Measurements from ENCODE around the gene SKAP1. TPM values are rescaled to one million over a fixed set of nuclear protein-coding genes. Genes with fewer than 3 reads are reported as not detected.
"Not testable (repeated sequence)": the region's sequence is repeated elsewhere in the genome, so short reads cannot be mapped to it uniquely, and the experiment has no call there.

The SKAP1 gene
- total and polyA plus RNA-seq, 8 donors: 2.4 to 4.4 (median 3.2) TPM; not detected in 2

DNA sequence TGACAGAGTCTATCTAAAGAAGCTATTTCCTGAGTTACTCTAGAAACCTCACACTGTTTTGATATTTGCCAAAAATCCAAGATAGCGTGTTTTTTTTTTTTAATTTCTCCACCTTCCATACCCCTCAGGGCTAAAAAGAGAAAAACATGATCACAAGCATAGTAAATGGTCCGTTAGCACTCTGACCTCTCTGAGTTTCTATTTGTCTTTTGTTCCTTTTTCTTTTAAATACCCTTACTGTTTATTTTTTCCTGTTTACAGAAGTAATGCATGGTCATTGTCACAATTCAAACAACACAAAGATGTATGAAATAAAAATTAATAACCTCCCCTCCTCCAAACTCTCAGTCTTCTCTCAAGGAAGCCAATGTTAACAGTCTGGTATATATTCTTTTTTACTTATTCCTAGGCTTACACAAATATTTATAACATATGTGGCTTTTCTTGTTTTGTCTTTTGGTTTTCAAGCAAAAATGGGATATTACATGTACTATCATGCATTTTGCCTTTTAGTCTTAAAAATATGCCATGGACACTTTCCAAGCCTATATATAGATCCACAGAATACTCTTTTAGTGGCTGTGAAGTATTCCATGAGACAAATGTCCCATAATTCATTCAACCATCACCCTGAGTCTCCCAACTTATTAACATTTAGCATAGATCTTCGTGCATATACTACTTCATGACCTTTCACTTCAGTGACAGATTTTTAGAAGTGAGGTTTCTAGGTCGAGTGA lies 3.1 kb downstream of the SKAP1 start:
- H3K36me3 ChIP-seq: no peaks in the 10 kb centered on the region
- intact Hi-C loops (cut with DNase I; ENCODE audit: low total_unique reads): no loop called here
- H3K27me3 ChIP-seq: peaks cover 0 to 44% (median 28%) of the 10 kb centered on the region in 3 donors
- no peak overlapping the region for H3K4me3 ChIP-seq
- no peaks in the 10 kb centered on the region for H3K9me3 ChIP-seq
- no peak for TF ChIP-seq POLR2A (IDR thresholded peaks at IDR 0.05)
- TF ChIP-seq, protein P1, sequence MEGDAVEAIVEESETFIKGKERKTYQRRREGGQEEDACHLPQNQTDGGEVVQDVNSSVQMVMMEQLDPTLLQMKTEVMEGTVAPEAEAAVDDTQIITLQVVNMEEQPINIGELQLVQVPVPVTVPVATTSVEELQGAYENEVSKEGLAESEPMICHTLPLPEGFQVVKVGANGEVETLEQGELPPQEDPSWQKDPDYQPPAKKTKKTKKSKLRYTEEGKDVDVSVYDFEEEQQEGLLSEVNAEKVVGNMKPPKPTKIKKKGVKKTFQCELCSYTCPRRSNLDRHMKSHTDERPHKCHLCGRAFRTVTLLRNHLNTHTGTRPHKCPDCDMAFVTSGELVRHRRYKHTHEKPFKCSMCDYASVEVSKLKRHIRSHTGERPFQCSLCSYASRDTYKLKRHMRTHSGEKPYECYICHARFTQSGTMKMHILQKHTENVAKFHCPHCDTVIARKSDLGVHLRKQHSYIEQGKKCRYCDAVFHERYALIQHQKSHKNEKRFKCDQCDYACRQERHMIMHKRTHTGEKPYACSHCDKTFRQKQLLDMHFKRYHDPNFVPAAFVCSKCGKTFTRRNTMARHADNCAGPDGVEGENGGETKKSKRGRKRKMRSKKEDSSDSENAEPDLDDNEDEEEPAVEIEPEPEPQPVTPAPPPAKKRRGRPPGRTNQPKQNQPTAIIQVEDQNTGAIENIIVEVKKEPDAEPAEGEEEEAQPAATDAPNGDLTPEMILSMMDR (IDR thresholded peaks at IDR 0.05): no peak
- no peak for TF ChIP-seq EP300 (IDR thresholded peaks at IDR 0.05)
- TF ChIP-seq POLR2AphosphoS5 (IDR thresholded peaks at IDR 0.05): no peak
- 70 to 75% (median 73%) methylated on average over 4 of the region's 4 CpGs for WGBS, 5 donors
- H3K27ac ChIP-seq: no peak overlapping the region
- no peak for DNase-seq
- peaks cover 6 to 18% (median 8%) of the 10 kb centered on the region in 4 donors for H3K4me1 ChIP-seq

DNA sequence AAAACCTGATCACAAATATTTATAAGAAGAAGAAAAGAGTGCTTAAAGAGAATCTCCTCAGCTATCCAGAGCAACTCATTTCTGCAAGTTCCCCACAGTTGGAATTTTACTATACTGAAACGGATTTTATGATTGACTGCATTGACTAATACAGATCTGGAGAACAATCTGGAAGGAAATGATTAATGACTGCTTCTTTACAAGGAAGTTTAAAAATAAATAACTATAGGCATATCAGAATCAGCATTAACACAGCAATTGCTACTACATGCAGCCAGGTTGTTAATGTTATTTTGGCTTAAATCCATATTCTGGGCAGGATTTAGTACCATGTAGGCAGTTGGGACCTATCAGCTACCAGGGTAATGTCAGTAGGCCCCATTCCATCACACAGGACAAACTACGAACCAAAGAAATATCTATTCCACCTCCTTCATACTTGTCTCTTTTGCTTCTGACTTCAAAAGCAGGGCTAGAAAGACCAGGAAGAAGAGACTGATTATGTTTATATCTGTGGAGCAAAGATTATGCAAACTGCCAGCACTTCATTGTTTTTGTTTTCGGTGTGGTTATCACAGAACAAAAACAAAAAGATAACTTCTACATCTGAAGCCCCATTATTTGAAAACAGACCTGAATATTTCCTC lies 3.9 kb downstream of the SKAP1 start:
- Histone ChIP-seq H3K4me1 (peaks cover 6 to 18% (median 8%) of the 10 kb centered on the region in 4 donors), H3K27ac (no peak overlapping the region), H3K27me3 (peaks cover 0 to 40% (median 21%) of the 10 kb centered on the region in 3 donors), H3K9me3 (no peaks in the 10 kb centered on the region), H3K36me3 (no peaks in the 10 kb centered on the region), H3K4me3 (no peak overlapping the region)
- WGBS, 5 donors: 44 to 59% (median 51%) methylated on average over 3 of the region's 3 CpGs
- DNase-seq: no peak
- intact Hi-C loops (cut with DNase I; ENCODE audit: low total_unique reads): no loop called here
- TF ChIP-seq POLR2A (IDR thresholded peaks at IDR 0.05): no peak
- TF ChIP-seq EP300 (IDR thresholded peaks at IDR 0.05): no peak
- TF ChIP-seq, protein P1 (IDR thresholded peaks at IDR 0.05): no peak
- no peak for TF ChIP-seq POLR2AphosphoS5 (IDR thresholded peaks at IDR 0.05)

DNA sequence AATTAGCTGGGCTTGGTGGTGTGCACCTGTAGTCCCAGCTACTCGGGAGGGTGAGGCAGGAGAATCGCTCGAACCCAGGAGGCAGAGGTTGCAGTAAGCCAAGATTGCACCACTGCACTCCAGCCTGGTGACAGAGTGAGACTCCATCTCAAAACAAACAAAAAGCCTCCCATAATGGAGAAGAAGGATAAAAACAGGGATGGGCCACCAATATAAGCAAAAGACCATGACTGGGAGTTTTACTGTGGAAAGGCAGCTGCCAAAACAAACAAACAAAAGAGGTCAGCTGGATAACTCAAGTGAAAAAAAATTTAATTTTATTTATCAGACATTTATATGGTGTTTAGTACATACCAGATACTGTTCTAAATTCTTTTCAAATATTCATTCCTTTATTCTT lies 8.0 kb downstream of the SKAP1 start:
- 86 to 95% (median 92%) methylated on average over 3 of the region's 3 CpGs for WGBS, 5 donors
- H3K36me3 ChIP-seq; DNase-seq; H3K4me1 ChIP-seq; intact Hi-C loops (cut with DNase I; ENCODE audit: low total_unique reads); H3K9me3 ChIP-seq; H3K4me3 ChIP-seq; H3K27ac ChIP-seq: not testable (repeated sequence)
- peaks cover 0 to 15% (median 0%) of the 10 kb centered on the region in 3 donors for H3K27me3 ChIP-seq

DNA sequence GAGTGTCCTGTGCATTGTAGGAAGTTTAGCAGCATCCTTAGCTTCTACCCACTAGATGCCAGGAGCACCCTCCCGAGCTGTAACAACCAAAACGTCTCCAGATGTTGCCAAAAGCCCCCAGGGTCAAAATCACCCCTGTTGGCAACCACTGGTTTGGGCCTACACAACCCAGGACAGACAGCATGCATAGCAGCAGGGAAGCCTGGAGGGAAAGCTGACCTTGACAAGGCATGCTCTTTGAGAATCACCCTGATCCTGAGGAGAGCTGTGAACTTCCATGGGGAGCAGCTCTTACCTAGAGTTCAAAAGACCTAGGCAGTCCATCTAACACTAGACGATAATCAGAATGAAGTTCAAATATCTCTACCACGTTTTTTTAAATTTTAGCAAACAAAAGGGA lies 9.2 kb downstream of the SKAP1 start:
- Histone ChIP-seq H3K27ac (no peak overlapping the region), H3K36me3 (no peaks in the 10 kb centered on the region), H3K9me3 (no peaks in the 10 kb centered on the region), H3K4me3 (no peak overlapping the region), H3K4me1 (peaks cover 0 to 4% (median 0%) of the 10 kb centered on the region in 4 donors), H3K27me3 (peaks cover 0 to 27% (median 0%) of the 10 kb centered on the region in 3 donors)
- intact Hi-C loops (cut with DNase I; ENCODE audit: low total_unique reads): no loop called here
- WGBS, 5 donors: 75 to 81% (median 79%) methylated on average over 4 of the region's 4 CpGs
- TF ChIP-seq EP300 (IDR thresholded peaks at IDR 0.05): no peak
- DNase-seq: no peak

DNA sequence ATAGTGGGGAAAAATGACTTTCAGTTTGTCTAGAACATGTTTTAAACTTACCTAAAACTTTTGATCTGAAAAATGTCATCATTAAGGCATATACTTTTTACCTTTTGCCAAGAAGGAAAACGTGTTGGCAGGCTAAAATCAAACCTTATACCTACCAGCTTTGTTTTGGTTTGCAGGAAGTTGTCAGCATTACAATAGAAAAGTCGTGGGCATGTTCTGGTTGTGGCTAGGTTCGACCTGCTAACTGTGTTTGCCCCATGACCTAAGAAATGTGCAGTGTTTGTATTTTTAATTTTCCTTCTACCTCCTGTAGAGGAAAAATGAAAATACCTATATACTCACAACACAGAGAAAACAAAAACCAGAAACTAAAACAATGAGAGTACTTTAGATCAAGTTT lies 13.0 kb downstream of the SKAP1 start:
- no peak for DNase-seq
- 9 to 14% (median 12%) methylated on average over 3 of the region's 3 CpGs for WGBS, 5 donors
- H3K4me1 ChIP-seq: peaks cover 0 to 4% (median 0%) of the 10 kb centered on the region in 4 donors
- H3K27me3 ChIP-seq: peaks cover 0 to 39% (median 4%) of the 10 kb centered on the region in 3 donors
- no peak overlapping the region for H3K4me3 ChIP-seq
- no peak overlapping the region for H3K27ac ChIP-seq
- no peak for TF ChIP-seq POLR2AphosphoS5 (IDR thresholded peaks at IDR 0.05)
- no peaks in the 10 kb centered on the region for H3K36me3 ChIP-seq
- H3K9me3 ChIP-seq: no peaks in the 10 kb centered on the region
- intact Hi-C loops (cut with DNase I; ENCODE audit: low total_unique reads): no loop called here

Data from stomach (tissue), 9 donors.